Subcutaneous adipose tissue (tissue), 4 donors: Measurements from ENCODE around the gene IFNA7. TPM values are rescaled to one million over a fixed set of nuclear protein-coding genes. Genes with fewer than 3 reads are reported as not detected.
"Not testable (repeated sequence)": the region's sequence is repeated elsewhere in the genome, so short reads cannot be mapped to it uniquely, and the experiment has no call there.

Experiments
- CTCF ChIP-seq: fragments of 450-650 bp; IDR thresholded peaks from one replicate; pipeline ENCODE4 v1.5.1; 2016; ENCODE audit warnings: low read depth, mild to moderate bottlenecking, control low read depth, antibody characterized with exemption, moderate library complexity
- total RNA-seq, 4 donors: library from RNA; depleted of rRNA; stranded (reverse); fragments of >200 nt; gene quantifications; one replicate each; pipeline ENCODE4 v1.1.0, GENCODE V29; 2016

Gene IFNA7
- total RNA-seq, 4 donors from 2014 or later = not detected

GRCh38 chr9:21228122-21228521 lies 26.1 kb upstream of the IFNA7 start, which contains the start of gene IFNA17:
Gene IFNA17, minus strand, starts transcription at chr9:21228222. Its CDS starts 49 bp downstream, at chr9:21228173.
- no peak for TF ChIP-seq CTCF

DNA sequence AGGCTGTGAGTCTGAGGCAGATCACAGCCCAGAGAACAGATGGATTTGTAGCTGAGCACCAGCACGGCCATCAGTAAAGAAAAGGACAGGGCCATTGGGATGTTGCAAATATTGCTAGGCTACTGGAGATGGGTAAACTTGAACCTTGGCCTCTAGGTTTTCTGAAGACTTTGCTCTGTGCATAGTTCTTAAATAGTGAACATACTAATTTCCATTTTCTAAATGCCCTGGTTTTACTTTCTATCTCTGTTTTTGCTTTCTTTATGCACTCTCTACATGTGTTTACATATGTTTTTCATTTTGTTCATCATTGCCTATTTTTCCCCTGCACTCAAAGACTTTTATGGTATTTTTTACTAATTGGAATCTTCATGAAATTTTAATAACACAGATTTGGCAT lies 15.2 kb upstream of the IFNA7 start, which contains the start of gene IFNA16:
IFNA16 (minus strand) TSS at position 101 of the 400 bp plus-strand sequence; CDS start at position 95, 6 bp downstream.
- TF ChIP-seq CTCF = not testable (repeated sequence)

DNA sequence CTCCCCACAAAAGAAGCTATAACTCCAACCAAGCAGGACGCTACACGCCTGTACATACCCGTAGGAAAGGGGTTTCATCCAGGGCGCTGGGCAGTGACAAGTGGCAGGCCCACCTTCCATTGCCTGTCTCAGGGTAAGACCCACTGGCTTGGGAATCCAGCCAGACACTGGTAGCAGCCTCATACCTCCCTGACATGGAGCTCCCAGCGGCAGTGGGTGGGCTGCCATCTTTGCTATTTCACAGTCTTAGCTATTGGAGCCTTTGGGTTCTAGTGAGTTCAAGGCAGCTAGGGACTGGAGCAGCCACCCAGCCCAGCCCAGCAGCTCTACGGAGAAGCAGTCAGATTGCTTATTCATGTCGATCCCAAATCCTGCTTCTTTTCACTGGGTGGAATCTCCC lies 8.3 kb upstream of the IFNA7 start:
- TF ChIP-seq CTCF = no peak

DNA sequence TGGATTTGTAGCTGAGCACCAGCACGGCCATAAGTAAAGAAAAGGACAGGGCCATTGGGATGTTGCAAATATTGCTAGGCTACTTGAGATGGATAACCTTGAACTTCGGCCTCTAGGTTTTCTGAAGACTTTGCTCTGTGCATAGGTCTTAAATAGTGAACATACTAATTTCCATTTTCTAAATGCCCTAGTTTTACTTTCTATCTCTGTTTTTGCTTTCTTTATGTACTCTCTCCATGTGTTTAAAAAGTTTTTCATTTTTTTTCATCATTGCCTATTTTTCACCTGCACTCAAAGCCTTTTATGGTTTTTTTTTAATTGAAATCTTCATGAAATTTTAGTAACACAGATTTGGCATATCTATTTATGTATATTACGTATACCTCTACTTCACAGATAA lies 5.0 kb upstream of the IFNA7 start, which contains the start of gene IFNA10:
IFNA10 (minus strand) TSS at position 101 of the 400 bp plus-strand sequence; CDS start at position 55, 46 bp downstream.
- not testable (repeated sequence) for TF ChIP-seq CTCF

- no peak for TF ChIP-seq CTCF
Observed at GRCh38 chr9:21205204-21205603, 3.2 kb upstream of the IFNA7 start.

- not testable (repeated sequence) for TF ChIP-seq CTCF
Observed at GRCh38 chr9:21187487-21187886, 14.5 kb downstream of the IFNA7 start, which contains the start of gene IFNA4. Gene IFNA4, minus strand, starts transcription at chr9:21187587. Its CDS starts 56 bp downstream, at chr9:21187531.

- TF ChIP-seq CTCF = no peak
Observed at GRCh38 chr9:21174671-21175070, 27.3 kb downstream of the IFNA7 start.
